Common myeloid progenitor, CD34-positive (primary cell): ENCODE data around the gene PDHA1.

Experiments
- CTCF ChIA-PET: fragments of 350-600 bp; sonication (Branson Sonifier 250); formaldehyde crosslinking; loops from one replicate; lab custom pipeline; 2021; ENCODE audit warnings: antibody characterized with exemption; lab: Charles Lee
- POLR2A ChIA-PET: fragments of 350-600 bp; sonication (Branson Sonifier 250); formaldehyde crosslinking; loops from one replicate; lab custom pipeline; 2021; ENCODE audit warnings: antibody characterized with exemption; lab: Charles Lee
- DNase-seq, 3 donors: peaks; one replicate each; pipeline versions ENCODE4 v3.0.0 to v3.0.0-alpha.2; 2013
- H3K27ac ChIP-seq, 2 experiments: 1 replicate in 1 of 2; 2 replicates in 1 of 2; pipeline ENCODE4 v1.7.0; 2013; ENCODE audit warnings: inconsistent platforms in 2 of 2, low read length in 2 of 2, mild to moderate bottlenecking in 2 of 2, low read depth in 1 of 2, moderate library complexity in 1 of 2; ENCODE audit not compliant: severe bottlenecking in 2 of 2, insufficient read depth in 1 of 2, poor library complexity in 1 of 2
- H3K27me3 ChIP-seq, 5 experiments: replicated peaks in 2 of 5; 1 replicate in 3 of 5; 2 replicates in 2 of 5; pipeline versions ENCODE4 v1.6.1 to v1.7.0; 2013; ENCODE audit warnings: low read length in 4 of 5, mild to moderate bottlenecking in 2 of 5, moderate library complexity in 2 of 5, inconsistent platforms in 1 of 5; ENCODE audit not compliant: insufficient read depth in 5 of 5, control insufficient read depth in 4 of 5
- H3K36me3 ChIP-seq, 4 experiments: 1 replicate in 2 of 4; 2 replicates in 2 of 4; pipeline versions ENCODE4 v1.6.1 to v1.7.0; 2013; ENCODE audit warnings: low read length in 3 of 4, control low read depth in 1 of 4, mild to moderate bottlenecking in 1 of 4; ENCODE audit not compliant: control insufficient read depth in 4 of 4, insufficient read depth in 4 of 4
- H3K4me1 ChIP-seq, 4 experiments: 1 replicate in 3 of 4; 2 replicates in 1 of 4; pipeline versions ENCODE4 v1.6.1 to v1.7.1; 2013; ENCODE audit warnings: low read length in 3 of 4, mild to moderate bottlenecking in 3 of 4, control low read depth in 1 of 4, inconsistent platforms in 1 of 4, moderate library complexity in 1 of 4; ENCODE audit not compliant: control insufficient read depth in 4 of 4, insufficient read depth in 4 of 4; ENCODE audit errors: control extremely low read depth in 1 of 4
- H3K4me3 ChIP-seq, 7 experiments: 1 replicate in 4 of 7; 2 replicates in 3 of 7; pipeline versions ENCODE4 v1.5.1 to v1.7.0; 2013; ENCODE audit warnings: mild to moderate bottlenecking in 7 of 7, low read length in 6 of 7, moderate library complexity in 6 of 7, inconsistent platforms in 2 of 7, low read depth in 2 of 7, control low read depth in 1 of 7; ENCODE audit not compliant: insufficient read depth in 4 of 7, control insufficient read depth in 1 of 7; ENCODE audit errors: extremely low read depth in 1 of 7
- H3K9me3 ChIP-seq, 5 experiments: 1 replicate in 4 of 5; 2 replicates in 1 of 5; pipeline versions ENCODE4 v1.6.1 to v1.7.1; 2013; ENCODE audit warnings: low read length in 4 of 5, mild to moderate bottlenecking in 2 of 5, inconsistent platforms in 1 of 5, low read depth in 1 of 5, moderate library complexity in 1 of 5; ENCODE audit not compliant: control insufficient read depth in 4 of 5, insufficient read depth in 2 of 5; ENCODE audit errors: control extremely low read depth in 1 of 5
- WGBS: methylation state at CpG from one replicate; pipeline ENCODE4 v1.1.5; 2013; ENCODE audit not compliant: insufficient coverage; 5-methylcytosine and 5-hydroxymethylcytosine counted together

PDHA1 gene

GRCh38 chrX:19358521-19358920 is 14.8 kb downstream of the PDHA1 start:
- no peaks in the 10 kb centered on the region for H3K4me1 ChIP-seq
- no peaks in the 10 kb centered on the region for H3K9me3 ChIP-seq
- no peak overlapping the region for H3K4me3 ChIP-seq
- POLR2A ChIA-PET: no interaction called here
- CTCF ChIA-PET: no interaction called here
- 91% methylated on average over 4 of the region's 7 CpGs for WGBS
- H3K36me3 ChIP-seq: peaks cover 0 to 71% (median 35%) of the 10 kb centered on the region in 4 experiments
- H3K27ac ChIP-seq: no peak overlapping the region
- H3K27me3 ChIP-seq: no peaks in the 10 kb centered on the region
- DNase-seq: no peak

DNA sequence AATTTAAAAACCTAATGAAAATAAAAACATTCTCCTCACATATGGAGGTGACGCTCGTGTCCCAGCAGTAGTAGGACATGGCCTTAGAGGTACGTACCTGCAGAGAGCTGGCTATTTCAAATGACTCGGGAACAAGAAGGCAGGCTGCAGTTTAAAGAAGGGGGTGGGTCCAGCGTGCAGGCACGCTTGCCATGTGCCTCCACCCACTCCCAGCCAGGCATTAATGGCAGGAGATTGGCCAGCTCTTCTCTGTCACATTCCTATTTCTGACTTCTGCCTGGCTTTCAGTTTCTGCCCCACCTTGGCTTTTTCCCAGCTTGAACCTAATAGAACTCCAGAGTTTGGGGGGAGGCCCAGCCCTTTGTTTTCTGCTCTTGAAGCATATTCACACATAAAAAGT is 17.2 kb downstream of the PDHA1 start:
- H3K27me3 ChIP-seq: no peaks in the 10 kb centered on the region
- WGBS: 94% methylated on average over 6 of the region's 6 CpGs
- peaks cover 0 to 53% (median 25%) of the 10 kb centered on the region in 4 experiments for H3K36me3 ChIP-seq
- no peaks in the 10 kb centered on the region for H3K9me3 ChIP-seq
- H3K4me1 ChIP-seq: no peaks in the 10 kb centered on the region
- H3K27ac ChIP-seq: no peak overlapping the region
- no peak for DNase-seq
- no peak overlapping the region for H3K4me3 ChIP-seq
- CTCF ChIA-PET: interaction anchor here (1.1 kb wide), 1 partner anchor 11 kb away, joined by 4 read pairs; no protein-coding TSS in a partner anchor
- POLR2A ChIA-PET: no interaction called here

DNA sequence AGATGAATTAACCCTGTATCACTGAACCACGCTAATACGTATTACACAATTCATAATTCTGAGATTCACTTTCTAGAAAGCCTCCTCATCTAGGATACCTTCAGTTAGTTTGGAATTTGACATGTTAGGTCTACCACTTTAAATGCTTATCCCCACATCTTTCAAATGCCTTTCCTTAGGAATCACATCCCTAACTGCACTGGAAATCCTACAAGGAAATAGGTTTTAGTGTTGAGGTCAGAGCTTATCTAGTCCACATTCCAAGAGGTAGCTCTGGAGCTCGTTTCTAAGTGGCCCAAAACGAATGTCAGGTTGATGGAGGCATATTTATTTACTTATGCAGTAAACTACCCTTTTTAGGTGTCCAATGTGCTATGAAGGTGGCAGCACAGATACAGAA is 18.0 kb downstream of the PDHA1 start:
- Histone ChIP-seq H3K4me1 (no peaks in the 10 kb centered on the region), H3K4me3 (no peak overlapping the region), H3K27me3 (no peaks in the 10 kb centered on the region), H3K27ac (no peak overlapping the region), H3K9me3 (no peaks in the 10 kb centered on the region), H3K36me3 (peaks cover 0 to 47% (median 22%) of the 10 kb centered on the region in 4 experiments)
- ChIA-PET CTCF (no interaction called here), POLR2A (no interaction called here)
- 85% methylated on average over 2 of the region's 4 CpGs for whole genome bisulfite sequencing
- DNase-seq: no peak

- POLR2A ChIA-PET: no interaction called here
- Histone ChIP-seq H3K27ac (no peak overlapping the region), H3K9me3 (no peaks in the 10 kb centered on the region), H3K27me3 (peaks cover 0 to 6% (median 0%) of the 10 kb centered on the region in 5 experiments), H3K4me3 (no peak overlapping the region), H3K36me3 (peaks cover 0 to 2% (median under 1%) of the 10 kb centered on the region in 4 experiments), H3K4me1 (peaks cover 0 to 10% (median 6%) of the 10 kb centered on the region in 4 experiments)
- DNase-seq: no peak
- WGBS: 83% methylated on average over 4 of the region's 6 CpGs
- CTCF ChIA-PET: no interaction called here
These were observed 24.8 kb downstream of the PDHA1 start for GRCh38 chrX:19368576-19368975.

GRCh38 chrX:19370061-19370460 is 26.3 kb downstream of the PDHA1 start:
- Histone ChIP-seq H3K9me3 (no peaks in the 10 kb centered on the region), H3K36me3 (peaks cover 0 to 2% (median under 1%) of the 10 kb centered on the region in 4 experiments), H3K27me3 (peaks cover 0 to 13% (median 0%) of the 10 kb centered on the region in 5 experiments), H3K4me3 (no peak overlapping the region), H3K4me1 (peaks cover 0 to 10% (median 6%) of the 10 kb centered on the region in 4 experiments), H3K27ac (no peak overlapping the region)
- POLR2A ChIA-PET: no interaction called here
- CTCF ChIA-PET: interaction anchor here (1.5 kb wide), 1 partner anchor 148 kb away, joined by 3 read pairs; no protein-coding TSS in a partner anchor
- no peak for DNase-seq
- 70% methylated on average over 2 of the region's 5 CpGs for WGBS

DNA sequence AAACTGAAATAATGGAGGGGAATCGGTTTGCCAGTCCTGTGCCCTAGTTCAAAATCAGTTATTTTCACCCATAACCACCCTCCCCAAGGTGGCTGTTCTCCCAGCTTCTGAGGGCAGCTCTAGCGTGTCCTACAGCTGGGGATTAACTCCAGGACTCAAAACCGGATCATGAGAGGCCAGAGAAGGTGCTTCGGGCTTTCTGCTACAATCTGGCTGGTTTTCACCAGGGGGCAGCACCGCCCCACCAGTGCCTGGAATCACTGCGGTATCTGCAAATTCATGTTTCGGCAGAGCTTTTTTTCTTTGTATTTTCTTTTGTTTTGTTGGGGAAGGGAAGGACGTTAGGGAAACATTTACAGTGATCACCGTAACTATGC is 28.4 kb downstream of the PDHA1 start:
- H3K4me1 ChIP-seq: peaks cover 0 to 10% (median 6%) of the 10 kb centered on the region in 4 experiments
- DNase-seq: peak; percentile 62 to 83 (median 79)
- no peaks in the 10 kb centered on the region for H3K9me3 ChIP-seq
- H3K27ac ChIP-seq: no peak overlapping the region
- WGBS: 13% methylated on average over 8 of the region's 9 CpGs
- CTCF ChIA-PET: interaction anchor here (0.7 to 5.5 kb wide), 10 partner anchors 10 to 163 kb away, joined by 3 to 34 read pairs (median 4); no protein-coding TSS in a partner anchor
- POLR2A ChIA-PET: interaction anchor here (0.6 kb wide), 1 partner anchor 1021 kb away, joined by 3 read pairs; no protein-coding TSS in a partner anchor
- peak overlapping the region in 6 of 7 experiments; percentile 40 to 73 (median 56) for H3K4me3 ChIP-seq
- peaks cover 0 to 13% (median 0%) of the 10 kb centered on the region in 5 experiments for H3K27me3 ChIP-seq
- no peaks in the 10 kb centered on the region for H3K36me3 ChIP-seq

DNA sequence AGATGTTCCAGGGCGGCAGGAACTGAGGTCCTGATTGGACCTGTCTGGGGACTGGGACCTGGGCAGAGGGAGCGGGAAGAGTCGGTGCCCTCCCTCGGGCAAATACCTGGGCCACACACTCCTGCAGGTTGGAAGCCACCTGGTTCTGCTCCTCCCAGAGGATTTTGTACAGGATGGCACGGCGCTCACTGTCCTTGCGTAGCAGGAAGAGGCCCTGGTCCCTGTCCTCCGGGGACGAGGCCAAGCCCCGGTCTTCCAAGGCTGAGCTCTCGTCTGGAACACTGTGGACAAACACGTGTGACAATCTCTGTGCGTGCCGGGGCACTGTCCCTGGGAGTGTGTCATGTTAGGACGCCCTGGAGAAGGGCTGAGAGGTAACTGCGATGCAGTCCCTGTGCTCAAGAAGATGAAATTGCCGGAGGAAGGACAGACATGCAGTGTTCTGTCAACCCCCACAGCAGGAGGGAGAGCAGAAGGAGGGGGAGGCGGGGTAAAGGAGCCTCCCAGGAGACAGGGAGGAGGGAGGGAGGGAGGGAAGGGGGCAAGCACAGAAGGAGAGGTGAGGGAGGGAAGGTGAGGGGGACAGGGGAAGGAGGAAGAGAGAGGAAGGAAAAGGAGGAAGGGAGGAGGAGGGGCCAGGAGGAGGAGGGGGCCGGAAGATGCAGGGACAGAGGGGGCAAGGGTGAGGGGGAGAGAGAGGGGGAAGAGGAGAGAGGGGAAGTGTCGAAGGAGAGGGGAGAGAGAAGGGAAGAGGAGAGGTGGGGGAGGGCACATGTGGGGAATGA is 29.0 kb downstream of the PDHA1 start:
- WGBS: 29% methylated on average over 19 of the region's 20 CpGs
- Histone ChIP-seq H3K9me3 (peaks cover 0 to 2% (median 0%) of the 10 kb centered on the region in 5 experiments), H3K36me3 (no peaks in the 10 kb centered on the region), H3K27me3 (peaks cover 0 to 13% (median 0%) of the 10 kb centered on the region in 5 experiments), H3K27ac (no peak overlapping the region), H3K4me3 (peak overlapping the region; percentile 14 to 73 (median 49)), H3K4me1 (peaks cover 0 to 10% (median 6%) of the 10 kb centered on the region in 4 experiments)
- ChIA-PET CTCF (interaction anchor here (0.7 to 5.5 kb wide), 10 partner anchors 9 to 163 kb away, joined by 3 to 34 read pairs (median 4); no protein-coding TSS in a partner anchor), POLR2A (interaction anchor here (0.6 kb wide), 1 partner anchor 1021 kb away, joined by 3 read pairs; no protein-coding TSS in a partner anchor)
- peak; percentile 2 to 43 (median 26) for DNase-seq
